ACC112 (cell line): ENCODE results near the gene PLD3.
"Not testable (repeated sequence)": the region's sequence is repeated elsewhere in the genome, so short reads cannot be mapped to it uniquely, and the experiment has no call there.

Source experiments
- H2AFZ ChIP-seq: fragments of 200-600 bp; sonication (generic); one replicate; pipeline ENCODE4 v1.6.0; 2017; ENCODE audit warnings: antibody characterized with exemption, low read length; ENCODE audit not compliant: unreplicated experiment
- H3K27ac ChIP-seq: fragments of 200-600 bp; sonication (generic); 2 replicates; pipeline ENCODE4 v1.5.1; 2014; ENCODE audit warnings: low read depth, mild to moderate bottlenecking, antibody characterized with exemption, low read length, moderate library complexity
- H3K27me3 ChIP-seq: fragments of 200-600 bp; sonication (generic); 2 replicates; pipeline ENCODE4 v1.6.1; 2014; ENCODE audit warnings: mild to moderate bottlenecking, antibody characterized with exemption, low read length, moderate library complexity, mixed read lengths; ENCODE audit not compliant: insufficient read depth
- H3K36me3 ChIP-seq: fragments of 200-600 bp; sonication (generic); 2 replicates; pipeline ENCODE4 v1.6.1; 2016; ENCODE audit warnings: mild to moderate bottlenecking, antibody characterized with exemption, low read length, moderate library complexity, mixed read lengths; ENCODE audit not compliant: insufficient read depth
- H3K4me1 ChIP-seq: fragments of 200-600 bp; sonication (generic); one replicate; pipeline ENCODE4 v1.6.1; 2016; ENCODE audit warnings: low read length, mixed read lengths; ENCODE audit not compliant: insufficient read depth, unreplicated experiment, control insufficient read depth
- H3K4me3 ChIP-seq: fragments of 200-600 bp; sonication (generic); 2 replicates; pipeline ENCODE4 v1.5.1; 2014; ENCODE audit warnings: mild to moderate bottlenecking, low read depth, low read length
- H3K79me2 ChIP-seq: fragments of 200-600 bp; sonication (generic); one replicate; pipeline ENCODE4 v1.6.0; 2016; ENCODE audit warnings: low read length; ENCODE audit not compliant: control insufficient read depth, unreplicated experiment, insufficient read depth

The PLD3 gene

GRCh38 chr19:40332669-40333068 lies 15.8 kb upstream of the PLD3 start:
- peaks cover 2% of the 10 kb centered on the region for H3K79me2 ChIP-seq
- H3K36me3 ChIP-seq: no peaks in the 10 kb centered on the region
- H3K4me1 ChIP-seq: no peaks in the 10 kb centered on the region

GRCh38 chr19:40333083-40333482 lies 15.4 kb upstream of the PLD3 start:
- not testable (repeated sequence) for H3K36me3 ChIP-seq, H3K27me3 ChIP-seq, H3K79me2 ChIP-seq, H2AFZ ChIP-seq, H3K4me3 ChIP-seq, H3K27ac ChIP-seq, H3K4me1 ChIP-seq

More at GRCh38 chr19:40332669-40333068, 15.8 kb upstream of the PLD3 start:
- Histone ChIP-seq H3K27ac (no peak overlapping the region), H3K4me3 (no peak overlapping the region), H3K27me3 (no peaks in the 10 kb centered on the region), H2AFZ (no peak overlapping the region)

- H3K27me3 ChIP-seq: no peaks in the 10 kb centered on the region
- H3K4me3 ChIP-seq: no peak overlapping the region
- H3K27ac ChIP-seq: no peak overlapping the region
- H3K4me1 ChIP-seq: no peaks in the 10 kb centered on the region
- no peaks in the 10 kb centered on the region for H3K36me3 ChIP-seq
- peaks cover 7% of the 10 kb centered on the region for H3K79me2 ChIP-seq
- H2AFZ ChIP-seq: no peak overlapping the region
Observed at GRCh38 chr19:40335101-40335500, 13.4 kb upstream of the PLD3 start.

GRCh38 chr19:40335855-40336600 lies 12.5 kb upstream of the PLD3 start:
- no peaks in the 10 kb centered on the region for H3K4me1 ChIP-seq
- no peaks in the 10 kb centered on the region for H3K27me3 ChIP-seq
- H3K79me2 ChIP-seq: peaks cover 7% of the 10 kb centered on the region
- no peaks in the 10 kb centered on the region for H3K36me3 ChIP-seq
- H3K27ac ChIP-seq: no peak overlapping the region
- no peak overlapping the region for H3K4me3 ChIP-seq
- no peak overlapping the region for H2AFZ ChIP-seq

- Histone ChIP-seq H3K36me3 (no peaks in the 10 kb centered on the region), H2AFZ (no peak overlapping the region)
Observed at GRCh38 chr19:40336601-40336900, 11.9 kb upstream of the PLD3 start.

GRCh38 chr19:40337107-40337506 lies 11.4 kb upstream of the PLD3 start:
- Histone ChIP-seq H2AFZ (no peak overlapping the region), H3K36me3 (no peaks in the 10 kb centered on the region), H3K27me3 (no peaks in the 10 kb centered on the region), H3K4me3 (no peak overlapping the region), H3K79me2 (peaks cover 7% of the 10 kb centered on the region), H3K27ac (no peak overlapping the region), H3K4me1 (no peaks in the 10 kb centered on the region)

More at GRCh38 chr19:40336601-40336900, 11.9 kb upstream of the PLD3 start:
- H3K27ac ChIP-seq: no peak overlapping the region
- no peaks in the 10 kb centered on the region for H3K27me3 ChIP-seq
- no peak overlapping the region for H3K4me3 ChIP-seq
- H3K4me1 ChIP-seq: no peaks in the 10 kb centered on the region
- H3K79me2 ChIP-seq: peaks cover 7% of the 10 kb centered on the region

GRCh38 chr19:40337594-40337993 lies 10.9 kb upstream of the PLD3 start:
- no peak overlapping the region for H2AFZ ChIP-seq
- H3K27me3 ChIP-seq: no peaks in the 10 kb centered on the region
- peaks cover 7% of the 10 kb centered on the region for H3K79me2 ChIP-seq
- H3K4me3 ChIP-seq: no peak overlapping the region
- H3K36me3 ChIP-seq: no peaks in the 10 kb centered on the region
- no peaks in the 10 kb centered on the region for H3K4me1 ChIP-seq
- H3K27ac ChIP-seq: no peak overlapping the region

GRCh38 chr19:40339018-40339728 lies 9.3 kb upstream of the PLD3 start:
- Histone ChIP-seq H3K27me3 (no peaks in the 10 kb centered on the region), H3K79me2 (peaks cover 11% of the 10 kb centered on the region), H3K27ac (no peak overlapping the region), H2AFZ (no peak overlapping the region), H3K4me1 (no peaks in the 10 kb centered on the region), H3K36me3 (no peaks in the 10 kb centered on the region), H3K4me3 (no peak overlapping the region)

GRCh38 chr19:40341601-40342482 lies 6.7 kb upstream of the PLD3 start:
- H2AFZ ChIP-seq: no peak overlapping the region
- no peaks in the 10 kb centered on the region for H3K36me3 ChIP-seq
- H3K4me3 ChIP-seq: no peak overlapping the region
- peaks cover 22% of the 10 kb centered on the region for H3K79me2 ChIP-seq
- H3K4me1 ChIP-seq: no peaks in the 10 kb centered on the region
- no peaks in the 10 kb centered on the region for H3K27me3 ChIP-seq
- H3K27ac ChIP-seq: no peak overlapping the region

- Histone ChIP-seq H2AFZ (no peak overlapping the region), H3K4me1 (no peaks in the 10 kb centered on the region), H3K79me2 (peaks cover 26% of the 10 kb centered on the region), H3K27me3 (no peaks in the 10 kb centered on the region), H3K4me3 (no peak overlapping the region), H3K27ac (no peak overlapping the region), H3K36me3 (no peaks in the 10 kb centered on the region)
Observed at GRCh38 chr19:40342644-40343311, 5.7 kb upstream of the PLD3 start.
